ENCODE results near the gene ENPP3. TPM values are rescaled to one million over a fixed set of nuclear protein-coding genes. Genes with fewer than 3 reads are reported as not detected.

ENPP3 gene
- total and polyA plus RNA-seq, 10 of the 15 experiments (the other 5 are each of a cell fraction or from before 2014, with no cell fraction given), result 0.01 TPM; not detected in 9

GRCh38 chr6:131678442-131678841 is 41.3 kb downstream of the ENPP3 start (continued):
- no peak for TF ChIP-seq REST (IDR thresholded peaks at IDR 0.05; ENCODE audit: low read depth, low read length)
- no peak for TF ChIP-seq DPF2 (IDR thresholded peaks at IDR 0.05)

GRCh38 chr6:131680868-131681267 is 43.8 kb downstream of the ENPP3 start:
- no TSS peak for BruUV-seq (replicated peaks)
- FAIRE-seq (no peak), ATAC-seq (no peak), DNase-seq (ENCODE audit: low read depth, low spot score) (no peak)
- no peak overlapping the region for H2AFZ ChIP-seq (ENCODE audit: control insufficient read depth, low read depth, low read length)
- no peak overlapping the region for H3K9ac ChIP-seq (ENCODE audit: control insufficient read depth, insufficient read depth, low read length)
- 27% methylated on average over 2 of the region's 2 CpGs for WGBS (ENCODE audit: insufficient coverage, insufficient replicate concordance, low lambda C conversion rate, missing lambda C conversion rate)
- POLR2A ChIA-PET, result no interaction called here
- H3K27me3 ChIP-seq (replicated peaks in 1 of 2; ENCODE audit: control insufficient read depth in 2 of 2, insufficient read depth in 2 of 2, low read length in 1 of 2), result no peaks in the 10 kb centered on the region; a peak in 2 of 4 replicates
- in situ Hi-C loops (cut with MboI), result no loop called here
- H3K9me3 ChIP-seq (replicated peaks; ENCODE audit: control insufficient read depth, insufficient read depth, low read length), result no peaks in the 10 kb centered on the region; the same call in 2 of the 3 replicates
- CTCF ChIA-PET, result interaction anchor here (1.6 kb wide), 1 partner anchor 11 kb away, joined by 4 read pairs; no protein-coding TSS in a partner anchor
- no peak overlapping the region for H3K4me3 ChIP-seq
- H3K4me2 ChIP-seq (ENCODE audit: control insufficient read depth, insufficient read depth), result no peak overlapping the region
- no peaks in the 10 kb centered on the region for H3K36me3 ChIP-seq (ENCODE audit: control insufficient read depth in 2 of 2, insufficient read depth in 2 of 2, low read length in 1 of 2)
- H3K27ac ChIP-seq (ENCODE audit: control insufficient read depth, insufficient read depth), result no peak overlapping the region
- intact Hi-C loops (cut with micrococcal nuclease; ENCODE audit: unreplicated experiment), result no loop called here
- H3K4me1 ChIP-seq (ENCODE audit: control insufficient read depth, insufficient read depth, low read length), result peaks cover 8% of the 10 kb centered on the region; the same call in 1 of the 2 replicates
- H3K79me2 ChIP-seq (ENCODE audit: control insufficient read depth, insufficient read depth, low read length), result no peaks in the 10 kb centered on the region
- H4K20me1 ChIP-seq (ENCODE audit: control insufficient read depth, insufficient read depth), result no peaks in the 10 kb centered on the region
- RAD21 ChIA-PET (ENCODE audit: unreplicated experiment), result no interaction called here
- SMC1A ChIA-PET (ENCODE audit: uncharacterized antibody, unreplicated experiment), result no interaction called here
- TF ChIP-seq SREBF2 (IDR thresholded peaks at IDR 0.05; ENCODE audit: low read length) (no peak), REST (IDR thresholded peaks at IDR 0.05; ENCODE audit: low read depth, low read length) (no peak), FOS (IDR thresholded peaks at IDR 0.05; ENCODE audit: borderline replicate concordance, extremely low read depth, insufficient read length) (no peak), HSF1 (IDR thresholded peaks at IDR 0.05; ENCODE audit: low read depth, low read length) (no peak), POLR2AphosphoS5 (IDR thresholded peaks at IDR 0.05; ENCODE audit: low read length) (no peak), ZNF24 (IDR thresholded peaks at IDR 0.05) (no peak), BHLHE40 (IDR thresholded peaks at IDR 0.05; ENCODE audit: borderline replicate concordance in 1 of 2, low read depth in 2 of 2, low read length in 1 of 2) (no peak), LARP7 (IDR thresholded peaks at IDR 0.05) (no peak), RCOR1 (conservative IDR thresholded peaks at IDR 0.05; ENCODE audit: low read depth, low read length) (no peak), CEBPZ (IDR thresholded peaks at IDR 0.05; ENCODE audit: low read depth, low read length) (no peak)

All from GM12878 (cell line).